Sigmoid colon (tissue), 7 donors: ENCODE results near the gene MED13L. TPM values are rescaled to one million over a fixed set of nuclear protein-coding genes. Genes with fewer than 3 reads are reported as not detected.
"Not testable (repeated sequence)": the region's sequence is repeated elsewhere in the genome, so short reads cannot be mapped to it uniquely, and the experiment has no call there.

Experiments used
- DNase-seq: peaks from one replicate; pipeline ENCODE4 v3.0.0-alpha.2; 2019
- H3K27ac ChIP-seq, 4 donors: fragments of 200-600 bp; sonication (generic); one replicate each; pipeline ENCODE4 v1.5.1; 2016 to 2019; ENCODE audit warnings: mild to moderate bottlenecking in 1 of 4
- H3K27me3 ChIP-seq, 3 donors: fragments of 200-600 bp; sonication (generic); one replicate each; pipeline ENCODE4 v1.5.1; 2019; ENCODE audit warnings: mild to moderate bottlenecking in 1 of 3
- H3K36me3 ChIP-seq, 4 donors: fragments of 200-600 bp; sonication (generic); one replicate each; pipeline ENCODE4 v1.5.1; 2016 to 2019
- H3K4me1 ChIP-seq, 4 donors: fragments of 200-600 bp; sonication (generic); one replicate each; pipeline ENCODE4 v1.5.1; 2017 to 2019
- H3K4me3 ChIP-seq, 4 donors: fragments of 200-600 bp; sonication (generic); one replicate each; pipeline ENCODE4 v1.5.1; 2017 to 2019; ENCODE audit warnings: mild to moderate bottlenecking in 2 of 4, moderate library complexity in 1 of 4
- H3K9me3 ChIP-seq, 4 donors: fragments of 200-600 bp in 3 of 4; sonication (generic) in 3 of 4; one replicate each; pipeline versions ENCODE4 v1.5.1 to v1.6.1; 2013 to 2019
- EP300 ChIP-seq, 4 donors: sonication (generic); formaldehyde crosslinking; IDR thresholded peaks; one replicate each; pipeline ENCODE4 v1.6.1; 2017; ENCODE audit warnings: antibody characterized with exemption in 4 of 4
- POLR2A ChIP-seq, 2 donors: fragments of 450-650 bp; IDR thresholded peaks; one replicate each; pipeline ENCODE4 v1.6.1; 2016; ENCODE audit warnings: antibody characterized with exemption in 2 of 2, mild to moderate bottlenecking in 2 of 2, moderate library complexity in 2 of 2
- POLR2AphosphoS5 ChIP-seq, 4 donors: sonication (generic); formaldehyde crosslinking; IDR thresholded peaks; one replicate each; pipeline ENCODE4 v1.6.1; 2017; ENCODE audit warnings: antibody characterized with exemption in 4 of 4
- WGBS, 2 donors: extraction: QIAGEN DNeasy Blood & Tissue Kit; methylation state at CpG; one replicate each; pipeline ENCODE4 v1.1.7; 2013; 5-methylcytosine and 5-hydroxymethylcytosine counted together
- intact Hi-C: fragments of 100-400 bp; cut with DNase I; formaldehyde crosslinking; loops from one replicate; pipeline ENCODE4 v1.15.1; 2023
- polyA plus RNA-seq, 3 donors: library from polyadenylated mRNA; stranded (reverse); fragments of 200-250 nt; gene quantifications; one replicate each; pipeline ENCODE4 v1.2.3, GENCODE V29; 2013
- total RNA-seq, 4 donors: library from RNA; depleted of rRNA; stranded (reverse); fragments of >200 nt; gene quantifications; one replicate each; pipeline ENCODE4 v1.1.0, GENCODE V29; 2016
- TF ChIP-seq, protein P1 (sequence below), 4 experiments: fragments of 450-650 bp in 3 of 4; fragments of 200-600 bp in 1 of 4; IDR thresholded peaks; one replicate each; pipeline ENCODE4 v1.5.1; 2016 to 2019; ENCODE audit warnings: antibody characterized with exemption in 4 of 4, mild to moderate bottlenecking in 3 of 4, moderate library complexity in 2 of 4
- donor health status: healthy with polysubstance abuse.
- donor health status: Bipolar disorder and iron deficiency.
- donor health status: healthy.

The MED13L gene
- total and polyA plus RNA-seq, 7 donors = 12.5 to 246 (median 151) TPM

DNA sequence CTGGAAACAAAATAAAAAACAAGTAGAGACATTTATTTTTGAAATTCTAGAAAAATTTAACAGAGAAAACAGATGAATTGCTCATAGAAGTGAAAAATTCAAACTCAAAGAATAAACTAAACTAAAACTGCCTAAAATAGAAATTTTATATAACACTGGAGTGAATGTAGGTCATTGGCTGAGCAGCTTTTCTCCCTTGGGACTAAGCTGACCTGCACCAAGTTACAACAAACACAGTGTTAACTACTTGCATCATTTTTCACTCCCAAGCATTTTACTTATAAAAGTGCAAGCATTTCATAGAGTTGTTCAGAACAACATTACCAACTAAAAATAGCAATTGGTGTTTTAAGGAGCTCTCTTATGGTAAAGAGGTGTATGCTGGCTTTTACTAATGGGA is 298.1 kb downstream of the MED13L start:
- intact Hi-C loops = no loop called here
- peaks cover 0 to 71% (median 26%) of the 10 kb centered on the region in 4 donors for H3K36me3 ChIP-seq
- no peaks in the 10 kb centered on the region for H3K9me3 ChIP-seq
- no peaks in the 10 kb centered on the region for H3K27me3 ChIP-seq
- H3K4me1 ChIP-seq = peaks cover 0 to 13% (median 5%) of the 10 kb centered on the region in 4 donors
- no peak for DNase-seq
- TF ChIP-seq POLR2A (IDR thresholded peaks at IDR 0.05) (no peak), EP300 (IDR thresholded peaks at IDR 0.05) (no peak), POLR2AphosphoS5 (IDR thresholded peaks at IDR 0.05) (no peak)
- TF ChIP-seq, protein P1, sequence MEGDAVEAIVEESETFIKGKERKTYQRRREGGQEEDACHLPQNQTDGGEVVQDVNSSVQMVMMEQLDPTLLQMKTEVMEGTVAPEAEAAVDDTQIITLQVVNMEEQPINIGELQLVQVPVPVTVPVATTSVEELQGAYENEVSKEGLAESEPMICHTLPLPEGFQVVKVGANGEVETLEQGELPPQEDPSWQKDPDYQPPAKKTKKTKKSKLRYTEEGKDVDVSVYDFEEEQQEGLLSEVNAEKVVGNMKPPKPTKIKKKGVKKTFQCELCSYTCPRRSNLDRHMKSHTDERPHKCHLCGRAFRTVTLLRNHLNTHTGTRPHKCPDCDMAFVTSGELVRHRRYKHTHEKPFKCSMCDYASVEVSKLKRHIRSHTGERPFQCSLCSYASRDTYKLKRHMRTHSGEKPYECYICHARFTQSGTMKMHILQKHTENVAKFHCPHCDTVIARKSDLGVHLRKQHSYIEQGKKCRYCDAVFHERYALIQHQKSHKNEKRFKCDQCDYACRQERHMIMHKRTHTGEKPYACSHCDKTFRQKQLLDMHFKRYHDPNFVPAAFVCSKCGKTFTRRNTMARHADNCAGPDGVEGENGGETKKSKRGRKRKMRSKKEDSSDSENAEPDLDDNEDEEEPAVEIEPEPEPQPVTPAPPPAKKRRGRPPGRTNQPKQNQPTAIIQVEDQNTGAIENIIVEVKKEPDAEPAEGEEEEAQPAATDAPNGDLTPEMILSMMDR (IDR thresholded peaks at IDR 0.05) = no peak
- H3K4me3 ChIP-seq = no peak overlapping the region
- no peak overlapping the region for H3K27ac ChIP-seq

DNA sequence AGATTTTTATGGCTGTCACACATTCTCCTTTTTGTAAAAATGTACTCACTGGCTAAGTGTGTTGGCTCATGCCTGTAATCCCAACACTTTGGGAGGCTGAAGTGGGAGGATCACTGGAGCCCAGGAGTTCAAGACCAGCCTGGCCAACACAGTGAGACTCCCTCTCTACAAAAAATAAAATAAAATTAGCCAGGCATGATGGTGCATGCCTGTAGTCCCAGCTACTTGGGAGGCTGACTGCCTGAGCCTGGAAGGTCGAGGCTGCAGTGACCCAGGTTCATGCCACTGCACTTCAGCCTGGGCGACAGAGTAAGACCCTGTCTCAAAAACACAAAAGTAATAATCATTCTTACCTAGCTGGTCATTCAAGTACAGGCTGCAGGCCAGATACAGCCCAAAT is 300.7 kb downstream of the MED13L start:
- H3K27ac ChIP-seq, intact Hi-C loops: not testable (repeated sequence)
- H3K36me3 ChIP-seq = peaks cover 9 to 65% (median 17%) of the 10 kb centered on the region in 4 donors

DNA sequence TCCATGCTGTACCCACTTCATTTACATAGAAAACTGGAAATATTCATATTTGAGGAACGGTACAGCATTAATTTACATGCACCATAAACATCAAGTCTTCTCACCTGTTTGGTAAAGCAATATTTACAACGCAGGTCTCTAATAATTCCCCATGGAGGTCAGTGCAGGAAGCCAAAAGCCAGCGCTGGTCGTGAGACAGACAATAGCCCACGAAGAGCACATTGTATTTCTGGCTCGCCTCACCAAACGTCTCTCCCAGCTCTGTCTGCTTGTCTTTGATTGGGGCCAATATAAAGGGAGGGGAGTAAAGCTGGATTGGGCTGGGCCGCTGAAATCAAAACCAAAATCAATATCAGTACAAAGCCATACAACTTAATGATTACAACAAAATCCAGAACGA is 302.1 kb downstream of the MED13L start:
- DNase-seq = no peak
- no peaks in the 10 kb centered on the region for H3K27me3 ChIP-seq
- H3K9me3 ChIP-seq = no peaks in the 10 kb centered on the region
- intact Hi-C loops = no loop called here
- TF ChIP-seq EP300 (IDR thresholded peaks at IDR 0.05) (no peak), POLR2A (IDR thresholded peaks at IDR 0.05) (no peak), POLR2AphosphoS5 (IDR thresholded peaks at IDR 0.05) (no peak)
- TF ChIP-seq, protein P1 (IDR thresholded peaks at IDR 0.05) = no peak
- WGBS, 2 donors = 84 to 87% methylated on average over 9 of the region's 9 CpGs
- peaks cover 0 to 24% (median 5%) of the 10 kb centered on the region in 4 donors for H3K4me1 ChIP-seq
- H3K27ac ChIP-seq = no peak overlapping the region
- H3K36me3 ChIP-seq = peaks cover 17 to 65% (median 20%) of the 10 kb centered on the region in 4 donors
- H3K4me3 ChIP-seq = no peak overlapping the region

More for the DNA sequence above, 300.7 kb downstream of the MED13L start:
- DNase-seq, H3K9me3 ChIP-seq, H3K4me3 ChIP-seq, H3K27me3 ChIP-seq: not testable (repeated sequence)
- H3K4me1 ChIP-seq = peaks cover 0 to 13% (median 5%) of the 10 kb centered on the region in 4 donors
- WGBS, 2 donors = 93 to 98% methylated on average over 2 of the region's 2 CpGs

DNA sequence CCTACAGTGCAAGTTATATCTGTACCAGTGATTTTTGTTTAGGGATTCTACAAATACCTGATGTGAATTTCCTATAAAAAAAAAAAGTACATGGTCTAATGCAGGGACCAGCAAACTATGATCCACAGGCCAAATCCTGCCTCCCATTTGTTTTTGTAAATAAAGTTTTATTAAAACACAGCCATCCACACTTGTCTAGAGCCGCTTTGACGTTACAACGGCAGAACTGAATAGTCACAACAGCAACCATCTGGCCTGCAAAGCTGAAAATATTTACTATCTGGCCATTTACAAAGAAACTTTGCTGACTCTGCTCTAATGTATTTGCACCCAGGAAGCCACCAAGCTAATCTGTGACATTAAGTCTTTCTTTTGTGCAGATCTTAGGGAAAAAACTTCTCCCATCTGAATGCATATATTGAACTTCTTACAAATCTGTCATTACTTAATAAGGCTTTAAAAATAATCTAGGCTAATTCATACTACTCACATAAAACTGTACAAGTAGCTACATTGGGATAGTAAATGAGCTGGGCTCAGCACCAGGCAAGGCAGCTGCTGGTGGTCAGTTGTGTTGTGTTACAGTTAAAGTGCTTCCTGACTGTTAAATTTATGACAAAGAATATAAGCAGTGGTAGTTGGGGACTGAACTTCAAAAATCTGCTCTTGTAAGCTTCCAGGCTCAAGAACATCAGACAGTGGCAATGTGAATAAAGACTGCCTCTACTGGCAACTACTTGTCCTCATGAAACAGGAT is 303.3 kb downstream of the MED13L start:
- H3K9me3 ChIP-seq = no peaks in the 10 kb centered on the region
- TF ChIP-seq POLR2AphosphoS5 (IDR thresholded peaks at IDR 0.05) = no peak
- TF ChIP-seq POLR2A (IDR thresholded peaks at IDR 0.05) = no peak
- no peak for TF ChIP-seq EP300 (IDR thresholded peaks at IDR 0.05)
- TF ChIP-seq, protein P1 (IDR thresholded peaks at IDR 0.05) = no peak
- no peak overlapping the region for H3K4me3 ChIP-seq
- WGBS, 2 donors = 94 to 95% methylated on average over 3 of the region's 3 CpGs
- H3K27ac ChIP-seq = no peak overlapping the region
- no peak for DNase-seq
- H3K27me3 ChIP-seq = no peaks in the 10 kb centered on the region
- intact Hi-C loops = no loop called here
- peaks cover 13 to 75% (median 28%) of the 10 kb centered on the region in 4 donors for H3K36me3 ChIP-seq
- H3K4me1 ChIP-seq = peaks cover 0 to 16% (median 3%) of the 10 kb centered on the region in 4 donors

DNA sequence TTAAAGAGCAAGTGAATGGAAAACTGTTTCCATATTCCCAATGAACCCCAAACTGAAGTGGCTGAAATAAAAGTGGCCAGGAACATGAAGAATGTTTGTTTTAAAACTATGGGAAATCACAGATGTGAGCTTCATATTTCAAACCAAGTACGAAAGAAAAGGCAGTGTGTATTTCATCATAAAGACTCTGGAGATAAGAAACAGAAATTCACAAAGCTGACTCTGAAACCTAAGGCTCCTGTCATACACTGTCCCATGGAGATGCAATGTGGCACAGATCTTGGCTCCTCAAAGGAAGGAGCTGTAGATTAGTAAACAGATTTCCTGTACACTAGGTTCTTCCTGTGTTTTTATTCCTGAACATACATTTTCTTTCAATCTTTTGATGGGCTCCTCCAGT is 304.4 kb downstream of the MED13L start:
- no peak overlapping the region for H3K27ac ChIP-seq
- no peak for TF ChIP-seq POLR2A (IDR thresholded peaks at IDR 0.05)
- TF ChIP-seq, protein P1 (IDR thresholded peaks at IDR 0.05) = no peak
- no peak for TF ChIP-seq EP300 (IDR thresholded peaks at IDR 0.05)
- no peak for TF ChIP-seq POLR2AphosphoS5 (IDR thresholded peaks at IDR 0.05)
- peaks cover 0 to 11% (median 3%) of the 10 kb centered on the region in 4 donors for H3K4me1 ChIP-seq
- H3K36me3 ChIP-seq = peaks cover 13 to 85% (median 32%) of the 10 kb centered on the region in 4 donors
- intact Hi-C loops = no loop called here
- no peak overlapping the region for H3K4me3 ChIP-seq
- no peak for DNase-seq
- H3K9me3 ChIP-seq = no peaks in the 10 kb centered on the region
- 91 to 94% methylated on average over 1 of the region's 1 CpG for WGBS, 2 donors
- no peaks in the 10 kb centered on the region for H3K27me3 ChIP-seq
